Peyer's patch (tissue), 4 donors: ENCODE results near the gene TSTD2. TPM values are rescaled to one million over a fixed set of nuclear protein-coding genes. Genes with fewer than 3 reads are reported as not detected.

Experiments used
- DNase-seq, 3 donors: peaks; one replicate each; pipeline ENCODE4 v3.0.0-alpha.2; 2017 to 2019
- H3K27ac ChIP-seq, 4 donors: fragments of 200-600 bp; sonication (generic); one replicate each; pipeline ENCODE4 v1.5.1; 2016 to 2019
- H3K27me3 ChIP-seq, 2 donors: fragments of 200-600 bp; sonication (generic); one replicate each; pipeline ENCODE4 v1.5.1; 2019
- H3K36me3 ChIP-seq, 3 donors: fragments of 200-600 bp; sonication (generic); one replicate each; pipeline ENCODE4 v1.5.1; 2016 to 2019
- H3K4me1 ChIP-seq, 4 donors: fragments of 200-600 bp; sonication (generic); one replicate each; pipeline ENCODE4 v1.5.1; 2016 to 2019
- H3K4me3 ChIP-seq, 4 donors: fragments of 200-600 bp; sonication (generic); 1 replicate in 3 of 4; 2 replicates in 1 of 4; pipeline ENCODE4 v1.5.1; 2016 to 2019; ENCODE audit warnings: mild to moderate bottlenecking in 1 of 4
- H3K9me3 ChIP-seq, 4 donors: fragments of 200-600 bp; sonication (generic); one replicate each; pipeline ENCODE4 v1.5.1; 2016 to 2019; ENCODE audit warnings: mild to moderate bottlenecking in 1 of 4
- POLR2A ChIP-seq, 2 donors: fragments of 450-650 bp; IDR thresholded peaks; one replicate each; pipeline ENCODE4 v1.5.1; 2017; ENCODE audit warnings: antibody characterized with exemption in 2 of 2, mild to moderate bottlenecking in 2 of 2, moderate library complexity in 2 of 2
- total RNA-seq, 4 donors: library from RNA; depleted of rRNA; stranded (reverse); fragments of >200 nt; gene quantifications; one replicate each; pipeline ENCODE4 v1.1.0, GENCODE V29; 2016
- TF ChIP-seq, protein P1 (sequence below), 6 experiments: fragments of 450-650 bp in 4 of 6; fragments of 200-600 bp in 2 of 6; sonication (generic) in 1 of 6; IDR thresholded peaks; one replicate each; pipeline ENCODE4 v1.5.1; 2017 to 2019; ENCODE audit warnings: antibody characterized with exemption in 6 of 6, mild to moderate bottlenecking in 3 of 6, moderate library complexity in 1 of 6

The TSTD2 gene
- total RNA-seq, 4 donors from 2014 or later, result 17.2 to 32.2 (median 21.8) TPM

DNA sequence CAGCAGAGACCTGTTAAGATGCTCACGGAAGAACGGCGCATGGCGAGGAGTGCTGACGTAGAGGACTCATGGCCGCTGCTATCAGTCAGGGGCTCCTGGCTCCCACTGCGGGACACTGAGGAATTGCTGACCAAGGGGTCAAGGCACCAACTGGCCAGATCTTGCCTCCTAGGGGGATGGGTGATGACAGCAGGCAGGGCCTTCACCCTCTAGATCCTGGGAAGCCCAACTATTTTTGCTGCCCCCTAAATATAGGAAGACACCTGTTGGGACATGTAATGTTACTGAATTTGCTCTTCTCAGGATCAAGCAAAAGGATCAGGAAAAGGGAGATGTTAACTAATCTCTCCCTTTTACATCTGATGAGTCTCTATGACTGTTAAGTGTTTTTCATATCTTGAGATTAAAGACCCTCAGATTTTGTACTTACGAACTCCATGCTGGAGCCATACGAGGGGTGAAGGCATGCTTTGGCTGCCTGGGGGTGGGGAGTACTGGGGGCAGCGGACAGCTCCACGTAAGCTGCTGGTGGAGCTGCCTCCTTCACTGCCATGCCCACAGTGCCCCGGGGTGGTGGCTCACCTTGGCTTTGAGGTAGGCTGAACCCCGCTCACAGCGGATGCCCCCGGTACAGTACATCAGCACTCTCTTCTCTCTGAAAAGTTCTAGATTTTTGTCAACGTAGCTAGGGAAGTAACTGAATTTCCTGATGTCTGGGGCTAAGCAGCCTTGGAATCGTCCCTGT lies 28.1 kb downstream of the TSTD2 start:
- H3K4me3 ChIP-seq, result no peak overlapping the region
- TF ChIP-seq, protein P1, sequence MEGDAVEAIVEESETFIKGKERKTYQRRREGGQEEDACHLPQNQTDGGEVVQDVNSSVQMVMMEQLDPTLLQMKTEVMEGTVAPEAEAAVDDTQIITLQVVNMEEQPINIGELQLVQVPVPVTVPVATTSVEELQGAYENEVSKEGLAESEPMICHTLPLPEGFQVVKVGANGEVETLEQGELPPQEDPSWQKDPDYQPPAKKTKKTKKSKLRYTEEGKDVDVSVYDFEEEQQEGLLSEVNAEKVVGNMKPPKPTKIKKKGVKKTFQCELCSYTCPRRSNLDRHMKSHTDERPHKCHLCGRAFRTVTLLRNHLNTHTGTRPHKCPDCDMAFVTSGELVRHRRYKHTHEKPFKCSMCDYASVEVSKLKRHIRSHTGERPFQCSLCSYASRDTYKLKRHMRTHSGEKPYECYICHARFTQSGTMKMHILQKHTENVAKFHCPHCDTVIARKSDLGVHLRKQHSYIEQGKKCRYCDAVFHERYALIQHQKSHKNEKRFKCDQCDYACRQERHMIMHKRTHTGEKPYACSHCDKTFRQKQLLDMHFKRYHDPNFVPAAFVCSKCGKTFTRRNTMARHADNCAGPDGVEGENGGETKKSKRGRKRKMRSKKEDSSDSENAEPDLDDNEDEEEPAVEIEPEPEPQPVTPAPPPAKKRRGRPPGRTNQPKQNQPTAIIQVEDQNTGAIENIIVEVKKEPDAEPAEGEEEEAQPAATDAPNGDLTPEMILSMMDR (IDR thresholded peaks at IDR 0.05), result no peak
- TF ChIP-seq POLR2A (IDR thresholded peaks at IDR 0.05), result no peak
- H3K36me3 ChIP-seq, result peaks cover 0 to 58% (median 0%) of the 10 kb centered on the region in 3 donors
- no peak for DNase-seq
- no peaks in the 10 kb centered on the region for H3K9me3 ChIP-seq
- no peak overlapping the region for H3K27ac ChIP-seq
- H3K27me3 ChIP-seq, result no peaks in the 10 kb centered on the region
- H3K4me1 ChIP-seq, result no peaks in the 10 kb centered on the region

DNA sequence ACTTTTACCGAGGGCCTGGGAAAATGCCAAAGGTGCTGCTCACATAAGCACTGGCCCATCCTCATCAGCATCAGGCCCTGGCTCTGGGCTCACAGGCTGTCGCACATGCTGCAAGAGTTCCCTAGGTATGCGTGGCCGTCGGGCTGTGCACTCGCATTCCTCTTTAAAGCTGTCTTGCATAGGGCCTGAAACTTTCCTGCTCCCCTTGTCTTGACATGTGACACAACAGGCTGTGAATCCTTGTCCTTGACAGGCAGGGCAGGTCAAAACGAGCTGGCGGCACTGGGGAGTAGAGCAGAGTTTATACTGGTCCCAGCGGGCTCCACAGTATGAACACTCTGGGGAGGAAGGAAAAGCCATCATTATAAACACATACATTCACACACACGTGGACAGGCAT lies 30.7 kb downstream of the TSTD2 start:
- TF ChIP-seq POLR2A (IDR thresholded peaks at IDR 0.05), result no peak
- TF ChIP-seq, protein P1 (IDR thresholded peaks at IDR 0.05), result no peak
- H3K36me3 ChIP-seq, result peaks cover 0 to 59% (median 0%) of the 10 kb centered on the region in 3 donors
- H3K27ac ChIP-seq, result no peak overlapping the region
- no peak for DNase-seq
- no peaks in the 10 kb centered on the region for H3K9me3 ChIP-seq
- H3K27me3 ChIP-seq, result no peaks in the 10 kb centered on the region
- H3K4me3 ChIP-seq, result no peak overlapping the region
- peaks cover 0 to 6% (median 0%) of the 10 kb centered on the region in 4 donors for H3K4me1 ChIP-seq

- no peak overlapping the region for H3K27ac ChIP-seq
These were observed 31.8 kb downstream of the TSTD2 start for GRCh38 chr9:97601228-97601898.

GRCh38 chr9:97600531-97601227 lies 32.5 kb downstream of the TSTD2 start:
- H3K4me3 ChIP-seq, result no peak overlapping the region
- TF ChIP-seq, protein P1 (IDR thresholded peaks at IDR 0.05), result no peak
- TF ChIP-seq POLR2A (IDR thresholded peaks at IDR 0.05), result no peak
- H3K4me1 ChIP-seq, result peaks cover 0 to 6% (median 0%) of the 10 kb centered on the region in 4 donors
- no peak overlapping the region for H3K27ac ChIP-seq
- H3K27me3 ChIP-seq, result no peaks in the 10 kb centered on the region
- no peak for DNase-seq
- peaks cover 0 to 56% (median 0%) of the 10 kb centered on the region in 3 donors for H3K36me3 ChIP-seq
- no peaks in the 10 kb centered on the region for H3K9me3 ChIP-seq

More at GRCh38 chr9:97601228-97601898, 31.8 kb downstream of the TSTD2 start:
- Histone ChIP-seq H3K4me1 (peaks cover 0 to 6% (median 0%) of the 10 kb centered on the region in 4 donors), H3K27me3 (no peaks in the 10 kb centered on the region), H3K36me3 (peaks cover 0 to 59% (median 0%) of the 10 kb centered on the region in 3 donors), H3K9me3 (no peaks in the 10 kb centered on the region), H3K4me3 (no peak overlapping the region)
- DNase-seq, result no peak
- TF ChIP-seq POLR2A (IDR thresholded peaks at IDR 0.05), result no peak
- TF ChIP-seq, protein P1 (IDR thresholded peaks at IDR 0.05), result no peak

GRCh38 chr9:97599314-97599846 lies 33.8 kb downstream of the TSTD2 start:
- H3K27ac ChIP-seq, result no peak overlapping the region
- H3K4me1 ChIP-seq, result peaks cover 0 to 6% (median 0%) of the 10 kb centered on the region in 4 donors
- no peak for DNase-seq
- no peak overlapping the region for H3K4me3 ChIP-seq
- H3K27me3 ChIP-seq, result no peaks in the 10 kb centered on the region
- H3K36me3 ChIP-seq, result peaks cover 0 to 43% (median 0%) of the 10 kb centered on the region in 3 donors
- TF ChIP-seq, protein P1 (IDR thresholded peaks at IDR 0.05), result no peak
- TF ChIP-seq POLR2A (IDR thresholded peaks at IDR 0.05), result no peak
- H3K9me3 ChIP-seq, result no peaks in the 10 kb centered on the region
